GM12878 (cell line): ENCODE measurements around the gene TMEM259.

ENCODE experiments used
- CBX3 ChIP-seq: fragments of 200-600 bp; sonication (generic); IDR thresholded peaks from 2 replicates; pipeline ENCODE4 v1.6.1; 2016; ENCODE audit warnings: low read depth, borderline replicate concordance
- CBX5 ChIP-seq: sonication (generic); IDR thresholded peaks from 2 replicates; pipeline ENCODE4 v1.6.1; 2016; ENCODE audit warnings: low read depth, moderate library complexity, mild to moderate bottlenecking, inconsistent platforms
- CTCF ChIP-seq, 3 experiments: IDR thresholded peaks in 2 of 3; conservative IDR thresholded peaks in 1 of 3; 2 replicates each; pipeline ENCODE4 v1.5.1; 2011; ENCODE audit warnings: low read depth in 3 of 3, low read length in 3 of 3, mild to moderate bottlenecking in 3 of 3, control low read depth in 2 of 3, moderate library complexity in 2 of 3, inconsistent platforms in 1 of 3, mixed read lengths in 1 of 3; ENCODE audit not compliant: control insufficient read depth in 2 of 3, insufficient read depth in 1 of 3; ENCODE audit errors: extremely low read depth in 1 of 3
- E4F1 ChIP-seq: fragments of 450-650 bp; IDR thresholded peaks from 2 replicates; pipeline ENCODE4 v1.6.1; 2018; ENCODE audit warnings: borderline replicate concordance, mild to moderate bottlenecking; ENCODE audit not compliant: partially characterized antibody
- HDAC6 ChIP-seq: fragments of 200-600 bp; sonication (generic); IDR thresholded peaks from one replicate; pipeline ENCODE4 v1.8.0; 2017; ENCODE audit warnings: antibody characterized with exemption; ENCODE audit not compliant: unreplicated experiment
- MXI1 ChIP-seq: fragments of 150-350 bp; IDR thresholded peaks from 2 replicates; pipeline ENCODE4 v1.6.1; 2011; ENCODE audit warnings: low read depth, mild to moderate bottlenecking, inconsistent platforms, low read length, improper control_type of control experiment
- NBN ChIP-seq: fragments of 450-650 bp; IDR thresholded peaks from 2 replicates; pipeline ENCODE4 v1.6.1; 2016
- PAX8 ChIP-seq: fragments of 450-650 bp; IDR thresholded peaks from 2 replicates; pipeline ENCODE4 v1.6.1; 2017; ENCODE audit warnings: mild to moderate bottlenecking, moderate library complexity
- POLR2AphosphoS2 ChIP-seq: IDR thresholded peaks from 2 replicates; pipeline ENCODE4 v1.6.1; 2011; ENCODE audit warnings: low read depth, mild to moderate bottlenecking, low read length, improper control_type of control experiment, moderate library complexity
- RAD21 ChIP-seq: IDR thresholded peaks from 2 replicates; pipeline ENCODE4 v1.6.1; 2011; ENCODE audit warnings: mild to moderate bottlenecking, low read depth, low read length, moderate library complexity; ENCODE audit not compliant: insufficient read depth
- RAD51 ChIP-seq: fragments of 450-650 bp; IDR thresholded peaks from 2 replicates; pipeline ENCODE4 v1.6.1; 2016; ENCODE audit warnings: moderate library complexity, mild to moderate bottlenecking, inconsistent platforms
- YY1 ChIP-seq: IDR thresholded peaks from 2 replicates; pipeline ENCODE4 v1.6.1; 2011; ENCODE audit warnings: low read depth, mild to moderate bottlenecking, low read length
- ZBTB40 ChIP-seq: fragments of 450-650 bp; IDR thresholded peaks from 2 replicates; pipeline ENCODE4 v1.6.1; 2016; ENCODE audit warnings: mild to moderate bottlenecking, moderate library complexity, borderline replicate concordance

GRCh38 chr19:963486-963951 is 57.4 kb downstream of the TMEM259 start:
- TF ChIP-seq CBX3 (no peak), CTCF (IDR thresholded peaks at IDR 0.05 in 2 of 3, conservative IDR thresholded peaks at IDR 0.05 in 1 of 3; ENCODE audit: control insufficient read depth in 2 of 3, extremely low read depth in 1 of 3, insufficient read depth in 1 of 3, low read depth in 3 of 3, low read length in 3 of 3) (no peak), E4F1 (no peak), MXI1 (no peak), RAD51 (no peak), HDAC6 (no peak), CBX5 (no peak), POLR2AphosphoS2 (no peak), YY1 (no peak), ZBTB40 (no peak), PAX8 (no peak), RAD21 (no peak), NBN (no peak)
